Endothelial cell of umbilical vein (primary cell): Measurements from ENCODE around the gene VEGFA. TPM values are rescaled to one million over a fixed set of nuclear protein-coding genes. Genes with fewer than 3 reads are reported as not detected.

ENCODE experiments used
- BruUV-seq: library from RNA; stranded (reverse); fragments of 400-500 nt; replicated peaks from 2 replicates; lab custom pipeline; 2021; lab: Mats Ljungman, UMichigan
- CTCF ChIA-PET: fragments of 300-600, 350-600 bp; sonication (Branson Sonifier 250); formaldehyde crosslinking; loops from one replicate; lab custom pipeline; 2021; ENCODE audit warnings: antibody characterized with exemption, inconsistent platforms; lab: Charles Lee
- POLR2A ChIA-PET: fragments of 300-600, 350-600 bp; sonication (Branson Sonifier 250); formaldehyde crosslinking; loops from one replicate; lab custom pipeline; 2021; ENCODE audit warnings: antibody characterized with exemption, inconsistent platforms; lab: Charles Lee
- DNase-seq: peaks from one replicate; pipeline ENCODE4 v3.0.0-alpha.2; 2011; ENCODE audit warnings: low read depth, low spot score
- FAIRE-seq: peaks from 2 replicates; lab custom pipeline; 2011; peaks lifted over from hg19 to GRCh38; lab: Jason Lieb, UNC
- H2AFZ ChIP-seq: 2 replicates; pipeline ENCODE4 v1.6.0; 2012; ENCODE audit warnings: low read depth, low read length, control low read depth, inconsistent platforms
- H3K27ac ChIP-seq: 2 replicates; pipeline ENCODE4 v1.5.1; 2011; ENCODE audit warnings: low read depth, mild to moderate bottlenecking, control low read depth, low read length, moderate library complexity; ENCODE audit not compliant: insufficient read depth
- H3K27me3 ChIP-seq, 2 experiments: 2 replicates each; pipeline versions ENCODE4 v1.6.0 to v1.6.1; 2011; ENCODE audit warnings: low read length in 2 of 2, mixed read lengths in 1 of 2; ENCODE audit not compliant: control insufficient read depth in 2 of 2, insufficient read depth in 2 of 2
- H3K36me3 ChIP-seq, 2 experiments: 2 replicates in 1 of 2; 3 replicates in 1 of 2; pipeline ENCODE4 v1.5.1; 2011; ENCODE audit warnings: low read length in 2 of 2, mild to moderate bottlenecking in 1 of 2, moderate library complexity in 1 of 2; ENCODE audit not compliant: control insufficient read depth in 2 of 2, insufficient read depth in 2 of 2; ENCODE audit errors: extremely low read depth in 1 of 2
- H3K4me1 ChIP-seq: 3 replicates; pipeline ENCODE4 v1.5.1; 2011; ENCODE audit warnings: mild to moderate bottlenecking, low read length; ENCODE audit not compliant: control insufficient read depth, insufficient read depth; ENCODE audit errors: extremely low read depth
- H3K4me2 ChIP-seq: 2 replicates; pipeline ENCODE4 v1.6.1; 2011; ENCODE audit warnings: low read length, control low read depth, mixed read lengths; ENCODE audit not compliant: insufficient read depth
- H3K4me3 ChIP-seq, 3 experiments: fragments of 200-600 bp in 1 of 3; sonication (generic), shearing (Covaris generic) in 1 of 3; replicated peaks in 1 of 3; 2 replicates each; pipeline ENCODE4 v1.5.1; 2011 to 2016; ENCODE audit warnings: control low read depth in 3 of 3, low read length in 3 of 3, mild to moderate bottlenecking in 2 of 3, inconsistent platforms in 1 of 3, low read depth in 1 of 3, moderate library complexity in 1 of 3; ENCODE audit not compliant: insufficient read depth in 1 of 3
- H3K79me2 ChIP-seq: 2 replicates; pipeline ENCODE4 v1.6.0; 2012; ENCODE audit warnings: low read length, inconsistent platforms; ENCODE audit not compliant: control insufficient read depth, insufficient read depth
- H3K9ac ChIP-seq: replicated peaks from 2 replicates; pipeline ENCODE3; 2011; ENCODE audit warnings: low read length, control low read depth; ENCODE audit not compliant: insufficient read depth; ENCODE audit errors: extremely low read depth
- H3K9me1 ChIP-seq: replicated peaks from 3 replicates; pipeline ENCODE4 v1.6.0; 2011; ENCODE audit warnings: mild to moderate bottlenecking, low read length; ENCODE audit not compliant: control insufficient read depth, insufficient read depth; ENCODE audit errors: extremely low read depth
- H3K9me3 ChIP-seq: replicated peaks from 2 replicates; pipeline ENCODE4 v1.5.1; 2012; ENCODE audit warnings: low read length, inconsistent platforms; ENCODE audit not compliant: control insufficient read depth, insufficient read depth
- H4K20me1 ChIP-seq: replicated peaks from 2 replicates; pipeline ENCODE3; 2011; ENCODE audit warnings: mild to moderate bottlenecking, low read length; ENCODE audit not compliant: control insufficient read depth, insufficient read depth; ENCODE audit errors: extremely low read depth
- CTCF ChIP-seq, 2 donors: IDR thresholded peaks; 1 replicate in 1 of 2; 2 replicates in 1 of 2; pipeline ENCODE4 v1.5.1; 2011; ENCODE audit warnings: low read length in 2 of 2, mild to moderate bottlenecking in 2 of 2, moderate library complexity in 2 of 2, control low read depth in 1 of 2, inconsistent platforms in 1 of 2, low read depth in 1 of 2; ENCODE audit not compliant: insufficient read depth in 1 of 2; ENCODE audit errors: extremely low read depth in 1 of 2
- EZH2 ChIP-seq: IDR thresholded peaks from 2 replicates; pipeline ENCODE4 v1.6.1; 2012; ENCODE audit warnings: borderline replicate concordance, low read depth, mild to moderate bottlenecking, moderate library complexity, low read length, inconsistent platforms; ENCODE audit not compliant: severe bottlenecking
- FOS ChIP-seq: IDR thresholded peaks from 2 replicates; pipeline ENCODE4 v1.6.1; 2011; ENCODE audit warnings: mild to moderate bottlenecking, low read length, moderate library complexity, borderline replicate concordance; ENCODE audit not compliant: insufficient read depth
- GATA2 ChIP-seq: IDR thresholded peaks from 2 replicates; pipeline ENCODE4 v1.7.0; 2011; ENCODE audit warnings: low read depth, mild to moderate bottlenecking, moderate library complexity, mixed read lengths, low read length; ENCODE audit not compliant: insufficient read length, insufficient read depth
- JUN ChIP-seq: IDR thresholded peaks from 2 replicates; pipeline ENCODE4 v1.6.1; 2011; ENCODE audit warnings: borderline replicate concordance, low read depth; ENCODE audit not compliant: insufficient read length, insufficient read depth
- MYC ChIP-seq: IDR thresholded peaks from one replicate; pipeline ENCODE4 v1.6.1; 2011; ENCODE audit warnings: mild to moderate bottlenecking, low read depth, low read length
- POLR2A ChIP-seq: IDR thresholded peaks from 2 replicates; pipeline ENCODE4 v1.6.1; 2012; ENCODE audit warnings: low read depth, mild to moderate bottlenecking, control low read depth, low read length
- POLR2AphosphoS5 ChIP-seq: IDR thresholded peaks from 2 replicates; pipeline ENCODE4 v1.6.1; 2012; ENCODE audit warnings: low read depth, mild to moderate bottlenecking, control low read depth, low read length, moderate library complexity; ENCODE audit not compliant: insufficient read depth
- dilution Hi-C: fragments of 300-500 bp; cut with MboI; formaldehyde crosslinking; loops from one replicate; pipeline ENCODE4 v1.15.0; 2019; ENCODE audit warnings: low sequenced_read_pairs; ENCODE audit not compliant: extremely low pct_ligation_motif_present
- intact Hi-C: fragments of 100-400 bp; cut with micrococcal nuclease; formaldehyde crosslinking; loops from one replicate; pipeline ENCODE4 v1.10.0; 2022
- polyA plus RNA-seq, 4 experiments: library from polyadenylated mRNA; depleted of rRNA in 3 of 4; stranded (reverse) in 3 of 4; unstranded in 1 of 4; fragments of >200 nt; gene quantifications; 2 replicates each; pipeline versions ENCODE4 v1.2.1 to v1.2.3, GENCODE V29; 2011 to 2012; ENCODE audit warnings: missing spikeins in 1 of 4
- total RNA-seq: library from RNA; stranded (reverse); gene quantifications from 2 replicates; pipeline ENCODE4 v1.2.3, GENCODE V29; 2021
- TF ChIP-seq, protein P1 (sequence below): IDR thresholded peaks from 2 replicates; pipeline ENCODE4 v1.6.1; 2011; ENCODE audit not compliant: insufficient read depth, insufficient read length

VEGFA gene
- total and polyA plus RNA-seq, 2 donors (not counting 3 experiments of a cell fraction or from before 2014, with no cell fraction given) = 18.1 to 19.9 TPM

DNA sequence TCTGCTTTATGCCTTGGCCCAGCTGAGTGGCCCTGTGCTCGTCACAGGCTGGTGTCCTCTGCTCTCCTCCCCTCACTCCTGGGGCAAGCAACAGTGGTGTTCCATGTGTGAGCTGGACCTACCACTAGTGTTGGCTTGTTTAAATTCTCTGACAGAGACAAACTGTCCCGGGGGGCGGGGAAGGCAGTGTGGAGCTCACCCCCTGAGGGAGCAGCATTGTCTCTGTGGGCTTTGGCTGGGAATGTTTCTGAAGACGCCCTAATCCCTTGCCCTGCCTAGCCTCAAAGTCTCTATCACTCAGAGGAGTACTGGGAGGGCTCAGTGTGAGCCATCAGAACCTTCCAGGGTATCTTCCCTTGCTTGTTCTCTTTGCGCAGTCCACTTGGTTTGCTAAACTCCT, 5.2 kb upstream of the VEGFA start:
- no peaks in the 10 kb centered on the region for H3K4me1 ChIP-seq

DNA sequence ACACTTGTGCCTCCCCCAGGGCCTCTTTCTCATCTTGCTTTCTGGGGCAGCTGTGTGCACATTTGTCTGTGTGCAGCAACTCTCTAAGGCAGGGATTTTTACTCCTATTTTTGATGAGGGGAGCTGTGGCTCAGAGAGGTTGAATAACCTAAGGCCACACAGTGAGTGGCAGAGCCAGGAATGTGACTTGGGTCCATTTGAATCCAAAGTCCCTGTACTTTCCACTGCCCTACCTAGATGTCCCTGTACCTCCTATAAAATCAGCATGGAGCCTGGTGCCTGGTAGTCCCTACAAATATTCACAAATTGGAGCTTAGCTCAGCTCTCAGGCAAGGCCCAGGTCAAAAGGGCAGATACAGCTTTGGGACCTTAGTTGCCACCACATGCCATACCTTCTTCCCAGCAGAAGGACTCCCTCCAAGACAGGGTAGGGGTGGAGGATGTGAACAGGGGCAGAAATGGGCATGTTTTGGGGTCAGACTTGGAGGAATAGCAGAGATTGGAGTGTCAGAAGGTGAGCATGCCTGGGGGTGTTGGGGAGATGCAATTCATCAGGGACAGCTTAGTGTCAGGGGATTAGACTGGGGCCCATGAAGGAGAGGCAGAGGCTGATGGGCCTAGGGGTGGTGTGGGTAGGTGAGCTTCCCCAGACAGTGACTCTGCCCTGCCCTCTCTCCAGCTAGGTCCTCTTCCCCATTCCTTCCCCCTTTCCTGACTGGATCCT, 4.1 kb upstream of the VEGFA start:
- POLR2A ChIA-PET = no interaction called here

More for the DNA sequence above, 5.2 kb upstream of the VEGFA start:
- dilution Hi-C loops (no loop called here), intact Hi-C loops (no loop called here)
- ChIA-PET CTCF (interaction anchor here (0.9 to 8.2 kb wide), 3 partner anchors 11 to 314 kb away, joined by 3 to 71 read pairs (median 48); no protein-coding TSS in a partner anchor), POLR2A (no interaction called here)
- Histone ChIP-seq H2AFZ (no peak overlapping the region), H3K79me2 (no peaks in the 10 kb centered on the region), H3K9me1 (no peaks in the 10 kb centered on the region), H3K27ac (no peak overlapping the region), H3K9ac (no peak overlapping the region), H3K4me3 (no peak overlapping the region), H3K36me3 (no peaks in the 10 kb centered on the region), H3K9me3 (no peaks in the 10 kb centered on the region), H3K4me2 (no peak overlapping the region), H3K27me3 (peaks cover 8 to 13% of the 10 kb centered on the region in 2 experiments), H4K20me1 (no peaks in the 10 kb centered on the region)
- FAIRE-seq (no peak), DNase-seq (no peak)
- TF ChIP-seq MYC (no peak), JUN (no peak), POLR2A (no peak), GATA2 (no peak)
- TF ChIP-seq, protein P1, sequence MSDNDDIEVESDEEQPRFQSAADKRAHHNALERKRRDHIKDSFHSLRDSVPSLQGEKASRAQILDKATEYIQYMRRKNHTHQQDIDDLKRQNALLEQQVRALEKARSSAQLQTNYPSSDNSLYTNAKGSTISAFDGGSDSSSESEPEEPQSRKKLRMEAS = no peak
- no TSS peak for BruUV-seq

More for the DNA sequence above, 4.1 kb upstream of the VEGFA start:
- BruUV-seq = no TSS peak
- DNase-seq (no peak), FAIRE-seq (no peak)
- H3K4me1 ChIP-seq = no peaks in the 10 kb centered on the region
- no peaks in the 10 kb centered on the region for H3K36me3 ChIP-seq
- H3K9me1 ChIP-seq = no peaks in the 10 kb centered on the region
- no peak overlapping the region for H2AFZ ChIP-seq
- intact Hi-C loops = no loop called here
- no peak overlapping the region for H3K4me3 ChIP-seq
- H3K27ac ChIP-seq = no peak overlapping the region
- dilution Hi-C loops = no loop called here
- H3K9ac ChIP-seq = no peak overlapping the region
- H4K20me1 ChIP-seq = no peaks in the 10 kb centered on the region
- H3K79me2 ChIP-seq = no peaks in the 10 kb centered on the region
- TF ChIP-seq, protein P1 = no peak
- TF ChIP-seq POLR2A (no peak), FOS (no peak), POLR2AphosphoS5 (no peak), MYC (no peak), CTCF (IDR thresholded peaks at IDR 0.05; ENCODE audit: extremely low read depth in 1 of 2, insufficient read depth in 1 of 2, low read depth in 1 of 2, low read length in 2 of 2) (no peak), GATA2 (no peak), EZH2 (no peak), JUN (no peak)
- no peaks in the 10 kb centered on the region for H3K9me3 ChIP-seq
- peaks cover 5 to 8% of the 10 kb centered on the region in 2 experiments for H3K27me3 ChIP-seq
- H3K4me2 ChIP-seq = no peak overlapping the region
- CTCF ChIA-PET = interaction anchor here (0.8 to 8.2 kb wide), 5 partner anchors 9 to 313 kb away, joined by 3 to 71 read pairs (median 6); no protein-coding TSS in a partner anchor
